SW 1271 (cell line): Measurements from ENCODE around the gene RBMS1.

ENCODE experiments used
- DNase-seq, 2 experiments: peaks; one replicate each; lab custom pipeline; 2025; lab: John Stamatoyannopoulos, UW

Gene RBMS1

DNA sequence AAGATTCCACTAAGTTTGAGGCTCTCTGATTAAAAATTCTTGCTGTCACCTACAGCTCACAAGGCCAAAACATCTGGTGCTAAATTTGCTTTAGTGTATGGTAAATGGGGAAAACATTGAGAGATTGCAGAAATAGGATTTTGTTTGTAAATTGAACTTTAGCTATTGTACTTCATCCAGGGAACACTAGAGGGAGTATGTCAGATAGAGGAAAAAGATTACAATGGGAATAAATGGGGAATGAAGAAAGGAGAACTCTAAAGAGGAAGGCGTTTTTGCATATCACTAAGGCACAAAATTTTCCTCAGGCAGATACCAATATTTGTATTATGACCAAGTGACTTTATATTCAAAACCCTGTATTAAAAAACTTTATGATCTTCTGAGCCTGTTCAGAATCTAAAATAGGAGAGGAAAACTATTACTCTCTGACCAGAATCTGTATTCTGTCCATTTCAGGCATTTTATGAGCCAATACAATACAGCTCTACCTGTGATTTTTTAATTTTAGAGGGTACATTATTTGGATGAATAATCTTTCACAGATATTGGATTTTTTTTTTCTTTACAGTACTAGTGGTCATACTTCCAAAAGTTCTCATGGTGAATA lies 241.2 kb downstream of the RBMS1 start:
- peak in 1 of 2 experiments; percentile 66 for DNase-seq

DNA sequence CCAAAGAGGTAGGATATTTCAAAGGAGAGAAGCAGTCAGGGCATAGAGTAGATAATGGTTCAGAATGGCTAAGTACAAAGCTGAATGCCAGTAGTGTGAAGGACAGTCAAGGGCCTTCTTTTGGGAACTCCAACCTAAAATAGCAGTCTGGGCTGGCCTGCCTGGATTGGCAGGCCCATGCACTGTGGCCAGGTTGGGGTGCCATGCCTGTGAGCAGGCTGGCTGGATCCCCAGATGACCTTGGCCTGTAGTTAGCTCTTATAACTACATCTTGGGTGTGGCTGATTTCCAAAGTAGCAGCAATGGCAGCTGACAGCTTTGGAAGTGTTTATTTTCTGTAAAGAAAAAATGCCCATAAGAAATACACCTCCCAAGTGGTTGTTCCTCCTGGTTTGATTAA lies 242.0 kb downstream of the RBMS1 start:
- DNase-seq: no peak

DNA sequence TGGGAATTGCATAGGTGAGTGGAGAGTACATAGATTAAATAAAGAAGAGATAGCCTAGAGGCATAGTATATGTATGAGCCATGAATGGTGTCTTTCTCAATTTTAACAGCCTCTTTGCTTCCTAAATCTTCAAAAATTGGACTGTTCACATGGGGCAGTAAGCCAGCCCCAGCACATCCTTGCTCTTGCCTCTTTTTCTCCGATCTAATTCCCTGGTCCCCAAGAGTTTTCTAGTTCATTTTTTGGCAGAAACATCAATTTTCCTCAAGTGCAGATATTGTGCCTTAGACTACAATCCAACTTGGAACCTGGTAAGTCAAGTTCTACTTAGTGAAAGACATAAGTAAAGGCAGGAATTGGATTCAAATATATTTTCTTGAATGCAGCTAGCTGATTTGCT lies 243.7 kb downstream of the RBMS1 start:
- DNase-seq: no peak

DNA sequence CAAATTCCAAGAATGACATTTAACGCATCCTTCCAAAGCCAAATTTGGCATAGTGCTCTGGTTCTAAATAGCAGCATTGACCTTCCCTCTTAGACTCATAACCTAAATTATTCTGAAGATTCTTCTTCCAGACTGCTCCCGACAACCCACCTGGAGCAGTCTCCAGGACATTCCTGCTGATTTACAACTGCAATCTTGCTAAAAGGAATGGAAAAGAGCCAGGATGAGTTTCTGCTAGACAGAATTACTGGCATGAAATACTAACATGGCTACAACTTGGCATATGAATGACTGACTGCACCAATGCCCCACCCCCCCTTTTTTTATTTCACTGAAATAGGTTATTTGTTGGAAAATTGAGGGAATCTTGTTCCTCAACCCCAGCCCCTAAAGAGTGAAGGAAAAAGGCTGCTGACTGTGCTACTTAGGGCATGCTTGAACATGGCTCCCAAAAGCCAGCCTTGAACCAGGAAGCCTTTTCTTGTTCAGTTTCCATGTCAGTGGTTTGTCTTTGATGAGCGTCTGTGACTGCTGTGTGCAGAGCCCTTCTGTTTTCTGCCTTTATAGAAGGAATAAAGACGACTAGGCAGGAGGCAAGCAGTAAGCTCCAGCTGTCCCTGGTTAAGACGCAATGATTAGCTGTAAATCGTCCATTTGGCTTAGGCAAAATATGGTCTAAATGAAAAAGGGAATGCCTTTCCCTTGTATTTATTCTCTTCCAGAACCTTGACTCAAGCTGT lies 246.1 kb downstream of the RBMS1 start:
- DNase-seq: no peak

DNA sequence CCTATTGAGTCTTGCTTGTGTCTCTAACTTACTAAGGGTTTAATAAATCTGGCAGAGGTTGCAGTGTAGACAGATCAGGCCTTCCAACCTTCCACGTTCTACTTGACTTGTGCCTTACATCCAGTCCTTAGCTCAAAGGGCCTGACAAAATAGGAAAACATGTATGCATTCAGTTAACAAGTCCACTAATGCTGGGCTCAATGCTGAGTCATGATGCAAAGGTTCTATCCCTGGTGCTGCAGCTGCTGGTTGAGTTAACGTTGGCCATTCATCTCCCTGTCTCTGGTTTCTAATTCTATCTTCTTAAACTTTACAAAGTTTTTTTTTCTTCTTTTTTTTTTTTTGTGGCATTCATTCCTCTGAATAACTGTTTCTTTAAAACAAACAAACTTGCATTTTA lies 247.3 kb downstream of the RBMS1 start:
- DNase-seq: no peak

DNA sequence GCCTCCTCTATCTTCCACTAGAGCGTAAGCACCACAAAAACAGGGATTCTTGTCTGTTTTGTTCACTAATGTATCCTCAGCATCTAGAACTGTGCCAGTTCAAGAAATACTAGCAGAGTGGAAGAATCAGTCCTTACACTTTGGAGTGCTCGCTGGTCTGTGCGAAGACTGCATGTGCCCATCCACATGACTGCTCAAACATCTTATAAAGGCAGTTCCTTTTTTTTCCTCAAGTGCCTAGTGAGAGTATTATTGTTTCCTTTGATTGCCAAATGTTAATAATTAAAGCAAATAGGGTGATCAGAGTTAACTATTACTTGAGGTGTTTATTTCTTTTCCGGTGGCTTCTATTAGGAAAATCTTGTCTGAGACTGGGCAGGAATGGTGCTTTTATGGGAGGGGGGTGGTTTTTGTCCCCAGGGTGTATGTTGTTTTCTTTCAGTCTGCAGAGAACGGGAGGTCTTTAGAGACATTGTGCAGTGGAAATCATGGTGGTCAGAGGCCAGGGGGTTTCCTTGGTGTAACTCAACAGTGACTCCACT lies 247.9 kb downstream of the RBMS1 start:
- DNase-seq: no peak

DNA sequence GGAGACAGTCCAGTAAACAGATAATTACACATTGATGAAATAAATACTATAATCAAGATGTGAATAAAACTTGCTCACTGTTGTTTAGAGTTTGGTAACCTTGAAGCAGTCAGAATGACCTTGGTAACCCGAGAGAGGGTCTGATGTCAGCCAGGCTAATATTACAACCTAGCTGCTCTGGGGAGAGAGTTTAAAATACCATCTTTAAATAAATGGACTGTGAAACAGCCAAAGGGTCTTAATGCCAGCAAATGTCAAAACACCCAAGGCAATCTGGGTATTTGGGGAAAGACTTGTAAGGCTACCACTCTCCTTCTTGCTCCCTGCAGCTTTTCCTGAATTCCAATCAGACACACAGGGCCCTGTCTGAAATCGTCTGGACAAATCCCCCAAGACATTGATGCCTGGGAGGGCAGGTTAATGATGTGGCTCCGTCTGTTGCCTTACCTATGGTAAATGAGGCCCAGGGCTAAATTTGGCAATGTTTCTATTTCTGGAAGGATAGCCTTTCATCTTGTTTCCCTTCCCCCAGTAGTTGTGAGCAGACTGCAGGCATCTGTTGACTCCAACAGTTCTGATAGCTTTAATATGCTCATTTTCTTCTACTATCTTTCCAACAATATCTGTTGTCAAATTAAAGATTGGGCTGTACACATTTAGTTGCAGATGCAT lies 250.6 kb downstream of the RBMS1 start:
- no peak for DNase-seq

DNA sequence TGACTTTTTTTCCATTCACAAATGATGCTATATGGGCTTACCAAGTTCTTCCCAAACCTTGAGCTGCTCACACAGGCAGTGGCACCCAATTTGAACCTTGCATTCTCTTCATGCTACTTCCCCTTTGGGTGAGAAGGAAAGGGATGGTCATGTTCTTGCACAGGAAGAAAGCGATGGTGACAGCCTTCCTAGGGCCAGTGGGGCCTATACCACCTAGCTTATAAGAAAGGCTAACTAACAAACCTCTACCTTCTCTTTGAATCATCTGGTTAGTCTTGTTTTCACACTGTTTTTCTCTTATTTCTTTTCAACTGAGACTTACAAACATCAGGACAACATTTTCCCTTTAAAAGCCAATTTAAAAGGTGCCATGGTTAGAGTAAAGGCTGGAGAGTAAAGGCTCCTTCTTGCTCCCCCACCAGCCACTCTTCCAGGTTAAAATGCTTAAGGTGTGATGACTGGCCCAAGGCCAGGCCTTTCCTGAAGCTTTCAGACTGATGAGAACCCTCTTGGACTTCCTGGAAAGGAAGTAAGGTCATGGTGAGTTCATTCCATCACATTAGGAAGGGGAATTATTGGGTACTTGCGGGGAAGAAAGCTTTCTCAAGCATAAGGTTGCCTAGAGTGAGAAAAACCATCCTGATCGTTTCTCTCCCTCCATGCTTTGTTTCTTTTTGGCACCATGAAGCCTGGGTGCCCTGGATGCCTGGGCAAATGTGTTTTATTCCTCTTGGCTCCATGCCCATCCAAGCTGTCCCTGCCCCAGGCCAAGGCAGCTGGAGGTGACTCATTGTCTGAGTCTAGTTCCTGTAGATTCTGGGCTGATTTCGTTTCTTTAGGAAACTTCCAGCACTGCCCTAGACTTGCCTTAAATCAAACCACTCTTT lies 252.1 kb downstream of the RBMS1 start:
- peak in 1 of 2 experiments; percentile 78 for DNase-seq

DNA sequence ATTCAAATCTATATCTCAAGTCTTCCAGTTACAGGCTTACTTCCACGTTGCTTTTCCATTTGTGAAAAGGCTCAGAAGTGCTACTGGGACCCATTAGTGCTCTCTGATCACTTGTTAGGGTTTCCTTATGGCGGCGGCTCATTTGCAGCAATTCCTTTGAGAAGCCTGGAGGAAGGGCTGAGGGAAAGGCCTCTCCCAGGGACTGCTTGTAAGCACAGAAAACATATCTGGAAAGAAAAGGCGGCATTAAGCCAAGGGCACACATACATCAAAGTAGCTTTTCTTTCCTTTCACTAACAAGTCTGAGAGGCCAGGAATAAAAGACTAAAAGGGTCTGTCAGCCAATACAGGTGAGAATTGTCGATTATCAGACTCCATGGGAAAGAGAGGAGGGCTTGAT lies 254.2 kb downstream of the RBMS1 start:
- no peak for DNase-seq

DNA sequence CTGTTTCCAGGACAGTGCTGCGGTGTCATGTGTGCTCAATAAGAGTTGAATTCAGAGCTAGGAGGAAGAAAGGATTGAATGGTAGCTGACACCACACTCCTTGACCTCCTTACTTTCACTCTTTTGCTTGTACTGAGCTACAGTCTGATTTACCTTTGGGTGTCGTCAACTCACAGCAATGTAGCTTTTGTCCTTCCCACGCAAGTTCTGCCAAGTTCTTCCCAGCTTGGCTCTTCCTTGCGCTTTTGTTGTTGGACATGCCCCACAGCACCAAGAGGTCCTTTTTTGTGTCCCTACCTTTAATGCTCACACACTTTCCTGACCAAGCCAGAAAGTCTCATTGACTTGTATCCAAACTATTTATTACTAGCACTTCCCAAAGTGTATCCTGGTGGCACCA lies 255.2 kb downstream of the RBMS1 start:
- no peak for DNase-seq

DNA sequence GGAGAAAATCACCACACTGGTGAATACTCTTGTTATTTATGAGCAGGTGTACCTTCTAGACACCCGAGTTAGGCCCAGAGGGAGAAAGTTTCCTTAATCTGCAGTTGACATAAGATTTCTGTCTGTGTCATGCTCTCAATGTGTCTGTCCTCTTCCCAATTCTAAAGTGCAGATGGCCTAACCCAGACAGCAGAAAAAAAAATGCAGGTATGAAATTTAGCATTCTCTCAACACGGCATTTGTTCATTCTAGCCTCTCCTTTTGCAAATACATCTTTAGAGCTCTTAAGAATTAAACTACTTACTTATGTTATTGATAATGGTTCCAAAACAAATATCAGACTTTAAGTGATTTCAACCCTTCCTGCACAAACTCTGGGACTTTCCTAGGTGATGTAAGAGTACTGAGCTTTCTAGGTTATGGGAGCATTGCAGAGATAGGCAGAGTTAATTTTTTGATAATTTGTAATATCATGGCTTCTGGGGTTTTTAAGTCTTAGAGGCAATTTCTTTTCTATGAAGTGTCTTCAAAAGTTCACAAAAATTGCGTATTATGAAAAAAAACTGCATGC lies 260.6 kb downstream of the RBMS1 start:
- DNase-seq: no peak

DNA sequence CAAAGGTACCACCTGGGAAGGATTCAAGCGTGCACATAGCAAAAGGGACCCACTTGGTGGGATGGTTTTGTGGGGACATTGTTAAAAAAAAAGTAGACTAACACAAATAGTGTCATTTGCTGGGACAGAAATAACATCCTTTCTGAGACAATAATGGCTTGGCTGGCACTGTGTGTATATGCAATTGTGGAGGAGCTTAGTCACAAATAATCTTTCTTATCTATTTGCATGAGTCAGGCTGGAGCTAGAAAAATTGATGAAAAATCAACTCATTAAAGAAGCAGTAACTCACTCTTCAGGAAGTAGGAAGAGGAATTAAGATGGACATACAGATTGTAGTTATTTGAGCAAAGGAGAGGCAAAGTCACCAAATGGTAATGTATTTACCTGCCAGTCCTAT lies 264.0 kb downstream of the RBMS1 start:
- peak in 1 of 2 experiments; percentile 28 for DNase-seq

DNA sequence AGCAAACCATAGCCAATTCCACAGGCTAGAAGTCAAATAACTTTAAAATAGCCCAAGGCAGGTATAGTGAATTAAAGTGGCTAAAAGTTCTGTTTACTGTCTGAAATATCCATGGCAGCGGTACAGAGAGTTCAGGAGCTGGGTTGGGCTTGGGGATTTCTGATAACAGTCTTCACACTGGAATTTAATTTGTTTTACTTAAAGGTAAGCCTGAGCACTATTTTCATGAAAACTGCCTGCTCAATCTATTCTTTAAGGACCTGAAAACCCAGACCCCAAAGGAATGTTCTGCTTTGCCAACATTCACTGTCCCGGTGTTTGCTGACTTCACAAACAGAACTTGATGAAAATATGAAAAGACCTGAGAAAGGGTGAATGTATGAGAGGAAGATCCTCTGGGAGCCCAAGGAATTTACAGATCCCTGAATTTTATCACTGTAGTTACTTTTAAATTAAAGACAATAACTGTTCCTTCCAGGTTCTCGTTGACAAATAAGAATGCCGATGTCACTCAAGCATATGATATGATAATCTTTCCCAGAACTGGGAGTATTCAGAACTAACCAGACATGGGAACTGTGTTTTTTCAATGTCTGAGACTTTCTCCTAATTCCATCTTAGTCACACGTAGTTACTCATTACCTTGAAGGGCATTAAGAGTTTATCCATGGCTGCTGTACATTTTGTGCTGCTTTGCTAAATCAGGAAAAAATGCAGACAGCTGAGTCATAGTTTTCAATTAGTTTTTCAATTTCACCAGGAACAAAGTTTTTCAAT lies 265.3 kb downstream of the RBMS1 start:
- peak in 1 of 2 experiments; percentile 42 for DNase-seq

DNA sequence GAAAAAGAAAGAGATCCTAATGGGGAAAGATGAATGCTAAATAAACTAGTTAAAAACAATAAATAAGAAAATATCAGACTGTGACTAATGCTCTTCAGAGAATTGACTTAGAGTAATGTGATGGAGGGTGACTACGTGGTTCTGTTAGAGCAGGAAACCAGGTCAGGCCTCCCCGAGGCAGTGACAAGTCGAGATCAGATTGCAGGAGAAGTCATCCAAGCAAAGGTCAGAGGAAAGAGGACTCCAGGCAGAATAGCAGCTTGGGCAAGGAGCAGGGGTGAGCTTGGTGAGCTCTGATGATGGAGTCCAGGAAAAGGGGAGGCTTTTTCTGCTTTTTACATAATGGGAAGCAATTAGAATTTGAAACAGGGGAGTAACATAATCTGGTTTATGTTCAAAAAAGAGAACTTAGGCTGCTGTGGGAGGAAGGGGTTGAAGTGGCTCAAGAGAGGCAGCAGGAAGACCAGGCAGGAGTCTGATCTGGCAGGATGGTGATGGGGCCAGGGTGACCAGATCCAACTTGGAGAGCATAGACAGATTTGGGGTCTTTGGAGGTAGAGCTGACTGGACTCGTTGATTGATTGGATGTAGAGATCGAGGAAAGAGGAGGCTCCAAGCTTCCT lies 266.2 kb downstream of the RBMS1 start:
- DNase-seq: peak in 1 of 2 experiments; percentile 23

DNA sequence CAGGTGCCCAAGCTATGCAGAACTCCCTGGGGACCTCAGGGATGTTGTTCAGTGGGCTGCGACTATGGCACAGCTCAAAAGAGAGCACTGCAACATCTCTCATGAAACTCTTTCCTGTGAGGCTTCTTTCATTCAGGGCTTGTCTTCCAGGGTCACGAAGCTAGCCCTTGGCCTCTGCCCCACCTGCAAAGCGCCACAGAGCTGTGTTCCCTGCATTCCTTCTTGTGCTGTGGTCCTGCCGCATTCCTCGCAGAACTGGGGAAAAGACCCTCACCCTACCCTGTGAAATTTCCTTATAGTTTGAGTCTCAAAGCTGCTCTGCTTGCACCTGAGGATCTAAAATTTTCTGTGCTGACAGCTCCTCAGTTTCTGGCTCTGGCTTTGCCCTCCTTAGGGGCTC lies 267.2 kb downstream of the RBMS1 start:
- DNase-seq: no peak

DNA sequence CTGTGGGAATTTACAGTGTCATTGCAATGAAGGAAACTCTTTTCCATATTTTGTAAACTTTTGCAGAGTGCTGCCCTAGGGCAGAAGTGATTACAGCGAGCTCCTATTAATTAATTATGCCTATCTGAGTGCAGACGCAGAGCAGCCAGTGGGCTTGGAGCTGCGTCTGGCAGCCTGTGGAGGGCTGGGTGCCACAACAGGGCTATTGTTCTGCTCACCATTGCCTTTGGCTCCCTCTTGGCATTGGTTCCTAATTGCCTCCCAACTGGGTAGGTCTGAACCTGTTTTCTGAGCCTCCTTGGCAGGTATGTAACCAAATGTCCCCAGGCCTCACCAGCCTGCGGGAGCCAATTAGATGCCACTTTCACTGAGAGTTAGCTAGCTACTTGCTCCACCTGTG lies 267.9 kb downstream of the RBMS1 start:
- no peak for DNase-seq

DNA sequence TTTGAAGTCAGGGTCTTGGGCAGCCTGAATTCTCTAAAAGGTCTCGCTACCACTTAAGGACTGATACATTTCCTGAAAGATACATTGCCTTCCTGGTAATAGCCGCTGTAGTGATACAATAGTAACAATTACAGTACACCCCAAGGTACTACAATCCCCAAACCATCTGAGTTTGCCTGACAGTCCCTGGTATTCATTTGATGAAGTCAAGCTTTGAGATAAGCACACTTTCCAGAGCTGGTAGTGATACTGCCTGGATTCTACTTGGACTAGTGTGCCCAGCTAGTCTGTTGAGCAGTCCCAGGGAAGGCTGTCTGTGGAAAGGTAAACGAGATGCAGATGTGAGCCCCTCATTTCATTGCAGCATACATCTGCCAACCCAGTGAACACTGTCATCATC lies 269.1 kb downstream of the RBMS1 start:
- DNase-seq: no peak

DNA sequence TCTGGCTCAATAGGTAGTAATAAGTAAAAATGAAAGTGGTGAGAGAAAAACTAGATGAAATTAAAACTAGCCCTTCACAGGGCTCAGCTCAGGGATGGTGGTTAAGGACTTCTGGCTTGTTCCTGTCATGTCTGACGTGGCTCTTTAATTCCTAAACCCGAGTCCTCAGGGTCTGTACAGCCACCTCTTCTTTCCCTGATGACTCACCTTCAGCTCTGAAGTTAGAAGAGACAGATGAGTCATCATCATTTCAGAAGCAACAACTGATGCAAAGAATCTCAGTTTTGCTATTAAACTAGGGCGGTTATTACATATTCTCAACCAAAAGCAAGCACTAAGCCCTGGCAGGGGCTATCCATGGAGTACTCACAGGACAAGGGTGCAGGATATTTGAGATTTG lies 269.5 kb downstream of the RBMS1 start:
- peak; percentile 77 to 94 for DNase-seq

DNA sequence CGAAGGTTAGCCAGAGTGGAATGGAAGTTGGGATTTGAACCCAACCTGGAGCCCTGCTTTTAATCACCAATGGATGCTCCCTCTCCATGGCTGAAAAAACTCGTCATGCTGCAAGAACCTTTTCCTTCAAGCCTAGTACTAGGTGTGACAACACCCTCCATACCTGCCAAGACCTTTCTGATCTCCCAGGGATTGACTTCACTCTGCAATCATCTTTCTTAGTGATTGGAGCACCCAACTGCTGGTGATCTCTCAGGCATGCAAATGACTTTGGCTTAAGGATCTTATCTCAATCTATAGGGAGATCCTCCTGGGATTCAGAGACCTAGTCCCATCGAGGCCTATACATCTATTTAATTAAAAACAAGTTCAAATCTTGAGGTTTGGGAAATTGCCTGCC lies 270.0 kb downstream of the RBMS1 start:
- DNase-seq: no peak

DNA sequence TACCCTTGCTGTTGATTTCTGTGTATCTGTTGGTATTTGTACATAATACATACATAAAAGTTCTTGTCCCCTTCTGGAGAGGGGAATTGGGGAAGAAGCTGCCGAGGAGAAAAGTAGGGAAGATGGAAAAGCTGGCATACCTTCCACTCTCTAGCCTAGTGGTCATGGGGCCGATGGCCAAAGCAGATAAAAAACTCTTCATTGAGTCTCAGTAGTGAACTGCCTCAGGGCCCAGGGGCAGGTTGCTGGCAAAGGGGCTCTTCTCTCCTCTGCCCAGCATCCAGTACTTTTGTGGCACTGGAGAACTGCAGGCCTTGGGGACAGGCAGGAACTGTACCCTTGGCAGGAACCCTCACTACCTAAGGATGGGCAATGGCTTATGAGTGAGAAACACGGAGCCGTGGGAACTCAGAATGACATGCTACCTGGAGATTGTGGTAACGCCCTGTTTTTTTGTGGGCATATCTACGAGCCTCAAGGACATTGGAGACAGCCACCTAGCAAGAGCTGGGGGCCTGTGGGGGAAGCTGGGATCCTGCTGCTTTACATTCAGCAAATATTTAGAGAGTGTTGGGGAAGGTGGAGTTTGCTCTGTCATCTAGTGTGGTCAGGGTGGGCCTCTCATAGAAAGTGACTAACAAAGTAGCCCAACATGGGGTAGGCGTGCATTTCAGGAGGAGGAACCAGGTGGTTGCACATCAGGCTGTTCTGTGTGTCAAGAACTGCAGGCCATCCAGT lies 270.9 kb downstream of the RBMS1 start:
- DNase-seq: no peak
